ENCODE data around the gene CA7.

Gene CA7

GRCh38 chr16:66845080-66845410, 831 bp downstream of the CA7 start (continued):
- TF ChIP-seq PRDM2 (tag by site-specific recombination; IDR thresholded peaks at IDR 0.05; ENCODE audit: borderline replicate concordance) (no peak), BCL11A (tag by site-specific recombination; IDR thresholded peaks at IDR 0.05; ENCODE audit: low read depth) (no peak), ZNF274 (IDR thresholded peaks at IDR 0.05; ENCODE audit: low read length) (no peak), ZNF274 (tag by site-specific recombination; IDR thresholded peaks at IDR 0.05; ENCODE audit: borderline replicate concordance) (no peak), BCL6B (tag by site-specific recombination; IDR thresholded peaks at IDR 0.05) (no peak), ZNF169 (tag by site-specific recombination; IDR thresholded peaks at IDR 0.05) (no peak), ZNF132 (tag by site-specific recombination; IDR thresholded peaks at IDR 0.05; ENCODE audit: borderline replicate concordance) (no peak), ZNF677 (tag by site-specific recombination; IDR thresholded peaks at IDR 0.05) (no peak)

- H3K9me3 ChIP-seq (ENCODE audit: control insufficient read depth, insufficient read depth, low read depth, low read length): no peaks in the 10 kb centered on the region
- H3K36me3 ChIP-seq (ENCODE audit: control insufficient read depth in 2 of 2, insufficient read depth in 1 of 2, low read length in 2 of 2): no peaks in the 10 kb centered on the region
- no peak overlapping the region for H3K27ac ChIP-seq (ENCODE audit: extremely low read depth, low read depth, low read length)
- H3K4me1 ChIP-seq (ENCODE audit: control insufficient read depth, insufficient read depth, low read length): no peaks in the 10 kb centered on the region
- ChIA-PET POLR2A (interaction anchor here (1.3 kb wide), 1 partner anchor 15 kb away, joined by 5 read pairs; the partner anchor contains the start of gene NAE1), CTCF (interaction anchor here (0.5 to 6.3 kb wide), 6 partner anchors 15 to 415 kb away, joined by 3 to 42 read pairs (median 4); partner anchors contain the start of gene NAE1)
- no peak overlapping the region for H3K4me3 ChIP-seq (ENCODE audit: low read depth, low read length)
- TF ChIP-seq ZNF112 (tag by site-specific recombination; IDR thresholded peaks at IDR 0.05) (no peak), ZNF341 (tag by site-specific recombination; IDR thresholded peaks at IDR 0.05; ENCODE audit: low read depth) (no peak), ZNF10 (tag by site-specific recombination; IDR thresholded peaks at IDR 0.05) (peak; percentile 71), GFI1B (tag by site-specific recombination; IDR thresholded peaks at IDR 0.05) (no peak), ZNF391 (tag by site-specific recombination; IDR thresholded peaks at IDR 0.05; ENCODE audit: borderline replicate concordance, low read depth) (no peak), ZIC2 (tag by site-specific recombination; IDR thresholded peaks at IDR 0.05) (no peak), ZFHX2 (tag by site-specific recombination; conservative IDR thresholded peaks at IDR 0.05) (peak; percentile 85), ZNF416 (tag by site-specific recombination; IDR thresholded peaks at IDR 0.05) (no peak), SCRT2 (tag by site-specific recombination; IDR thresholded peaks at IDR 0.05) (peak; percentile 36; the same call in 1 of the 2 replicates), ZNF768 (tag by site-specific recombination; IDR thresholded peaks at IDR 0.05) (no peak), EGR2 (tag by site-specific recombination; IDR thresholded peaks at IDR 0.05; ENCODE audit: low read depth) (peak; percentile 88), PRDM1 (tag by site-specific recombination; IDR thresholded peaks at IDR 0.05) (no peak), ZSCAN4 (tag by site-specific recombination; IDR thresholded peaks at IDR 0.05) (peak; percentile 30; the same call in 1 of the 2 replicates), ZNF610 (tag by site-specific recombination; IDR thresholded peaks at IDR 0.05; ENCODE audit: borderline replicate concordance) (no peak), ZNF157 (tag by site-specific recombination; IDR thresholded peaks at IDR 0.05) (no peak), ZNF791 (tag by site-specific recombination; IDR thresholded peaks at IDR 0.05) (no peak), ZNF560 (tag by site-specific recombination; IDR thresholded peaks at IDR 0.05; ENCODE audit: borderline replicate concordance) (no peak), ZNF513 (tag by site-specific recombination; IDR thresholded peaks at IDR 0.05) (no peak), ZNF701 (tag by site-specific recombination; IDR thresholded peaks at IDR 0.05) (no peak), ZFP37 (tag by site-specific recombination; IDR thresholded peaks at IDR 0.05) (no peak)
These were observed 1.6 kb downstream of the CA7 start for GRCh38 chr16:66845791-66846221.

All from HEK293 (cell line).